SK-N-SH (cell line): Measurements from ENCODE around the gene TFIP11. TPM values are rescaled to one million over a fixed set of nuclear protein-coding genes. Genes with fewer than 3 reads are reported as not detected.

Source experiments
- CTCF ChIA-PET: fragments of 300-600, 350-600 bp; formaldehyde crosslinking; extraction: SDS; loops from one replicate; lab custom pipeline; 2021; lab: Yijun Ruan, JAX
- POLR2A ChIA-PET: fragments of 350-600 bp; sonication (Branson Sonifier 250); formaldehyde crosslinking; extraction: SDS; loops from one replicate; lab custom pipeline; 2020; ENCODE audit warnings: antibody characterized with exemption, inconsistent platforms; lab: Yijun Ruan, JAX
- DNase-seq: peaks from one replicate; pipeline ENCODE4 v3.0.0; 2012
- H2AFZ ChIP-seq: fragments of 200-600 bp; sonication (generic); 2 replicates; pipeline ENCODE4 v1.8.1; 2016; ENCODE audit warnings: antibody characterized with exemption, mild to moderate bottlenecking, low read depth
- H3F3A ChIP-seq: fragments of 200-600 bp; sonication (generic); replicated peaks from 2 replicates; pipeline ENCODE3; 2016; ENCODE audit warnings: antibody characterized with exemption, mild to moderate bottlenecking; ENCODE audit not compliant: insufficient read depth
- H3K27ac ChIP-seq, 2 experiments: fragments of 200-500 bp in 1 of 2; fragments of 200-600 bp in 1 of 2; sonication (Bioruptor generic) in 1 of 2; sonication (generic), shearing (Covaris generic) in 1 of 2; 2 replicates each; pipeline versions ENCODE4 v1.5.1 to v1.6.1; 2014 to 2016; ENCODE audit warnings: low read depth in 2 of 2, inconsistent platforms in 1 of 2, low read length in 1 of 2, mild to moderate bottlenecking in 1 of 2, mixed read lengths in 1 of 2
- H3K27me3 ChIP-seq: fragments of 200-600 bp; sonication (generic), shearing (Covaris generic); 2 replicates; pipeline ENCODE4 v1.6.1; 2016; ENCODE audit warnings: mixed run types; ENCODE audit not compliant: insufficient read depth
- H3K36me3 ChIP-seq, 2 experiments: fragments of 200-500 bp in 1 of 2; fragments of 200-600 bp in 1 of 2; sonication (Bioruptor generic) in 1 of 2; sonication (generic) in 1 of 2; replicated peaks in 1 of 2; 2 replicates each; pipeline versions ENCODE3 to v1.5.1; 2014 to 2016; ENCODE audit warnings: low read length in 1 of 2, mild to moderate bottlenecking in 1 of 2; ENCODE audit not compliant: insufficient read depth in 2 of 2, control insufficient read depth in 1 of 2
- H3K4me1 ChIP-seq, 2 experiments: fragments of 200-500 bp in 1 of 2; fragments of 200-600 bp in 1 of 2; sonication (Bioruptor generic) in 1 of 2; sonication (generic), shearing (Covaris generic) in 1 of 2; 2 replicates each; pipeline versions ENCODE4 v1.5.1 to v1.6.1; 2014 to 2016; ENCODE audit warnings: low read depth in 1 of 2, low read length in 1 of 2, mixed run types in 1 of 2; ENCODE audit not compliant: insufficient read depth in 2 of 2, control insufficient read depth in 1 of 2
- H3K4me2 ChIP-seq: fragments of 200-600 bp; sonication (generic), shearing (Covaris generic); 2 replicates; pipeline ENCODE4 v1.6.1; 2017; ENCODE audit warnings: mixed run types
- H3K4me3 ChIP-seq, 2 experiments: fragments of 200-500 bp in 1 of 2; fragments of 200-600 bp in 1 of 2; sonication (Bioruptor generic) in 1 of 2; sonication (generic), shearing (Covaris generic) in 1 of 2; 2 replicates each; pipeline versions ENCODE4 v1.5.1 to v1.8.1; 2014 to 2016; ENCODE audit warnings: low read depth in 2 of 2, inconsistent platforms in 1 of 2, low read length in 1 of 2, mild to moderate bottlenecking in 1 of 2, mixed read lengths in 1 of 2, moderate library complexity in 1 of 2
- H3K79me2 ChIP-seq: fragments of 200-600 bp; sonication (generic); 2 replicates; pipeline ENCODE4 v1.8.1; 2017; ENCODE audit warnings: mild to moderate bottlenecking; ENCODE audit not compliant: insufficient read depth
- H3K9ac ChIP-seq: fragments of 200-600 bp; sonication (generic); 2 replicates; pipeline ENCODE4 v1.6.1; 2017; ENCODE audit warnings: mixed run types
- H3K9me2 ChIP-seq: fragments of 200-600 bp; sonication (generic); 2 replicates; pipeline ENCODE4 v1.6.1; 2017; ENCODE audit warnings: mixed run types
- H3K9me3 ChIP-seq: fragments of 200-600 bp; sonication (generic); 2 replicates; pipeline ENCODE4 v1.6.1; 2017; ENCODE audit warnings: mixed run types, mild to moderate bottlenecking, moderate library complexity
- H4K20me1 ChIP-seq: fragments of 200-600 bp; sonication (generic); 2 replicates; pipeline ENCODE4 v1.6.1; 2017; ENCODE audit warnings: mild to moderate bottlenecking, mixed run types; ENCODE audit not compliant: insufficient read depth
- FOSL2 ChIP-seq: IDR thresholded peaks from 2 replicates; pipeline ENCODE4 v1.4.0; 2012; ENCODE audit warnings: low read depth, mild to moderate bottlenecking, moderate library complexity, borderline replicate concordance
- GATA2 ChIP-seq: sonication (generic); formaldehyde crosslinking; IDR thresholded peaks from 2 replicates; pipeline ENCODE4 v1.5.0; 2020; ENCODE audit warnings: mild to moderate bottlenecking, missing genetic modification reagents
- JUND ChIP-seq: IDR thresholded peaks from 2 replicates; pipeline ENCODE4 v1.4.0; 2012
- RFX5 ChIP-seq: IDR thresholded peaks from 2 replicates; pipeline ENCODE4 v1.6.1; 2012; ENCODE audit warnings: mild to moderate bottlenecking, improper control_type of control experiment, low read length
- SIN3A ChIP-seq: IDR thresholded peaks from 2 replicates; pipeline ENCODE4 v1.6.1; 2012; ENCODE audit warnings: low read depth, mild to moderate bottlenecking, low read length, moderate library complexity, borderline replicate concordance
- TCF12 ChIP-seq: IDR thresholded peaks from 2 replicates; pipeline ENCODE4 v1.4.0; 2012
- ZBTB33 ChIP-seq: IDR thresholded peaks from 2 replicates; pipeline ENCODE4 v1.4.0; 2012; ENCODE audit warnings: low read depth, borderline replicate concordance
- WGBS: methylation state at CpG from one replicate; pipeline ENCODE4 v1.1.6; 2017; ENCODE audit warnings: low lambda C conversion rate; 5-methylcytosine and 5-hydroxymethylcytosine counted together
- polyA plus RNA-seq, 3 experiments: library from polyadenylated mRNA; depleted of rRNA; stranded (reverse); fragments of >200 nt; gene quantifications; 2 replicates each; pipeline ENCODE4 v1.2.3, GENCODE V29; 2012
- TF ChIP-seq, protein P1 (sequence below): fragments of 150-350 bp; IDR thresholded peaks from 2 replicates; pipeline ENCODE4 v1.6.1; 2016; ENCODE audit warnings: mild to moderate bottlenecking, low read depth, low read length
- TF ChIP-seq, protein P2 (sequence below): IDR thresholded peaks from 2 replicates; pipeline ENCODE4; 2012

TFIP11 gene
- polyA plus RNA-seq, 1 of the 3 experiments (the other 2 are of a cell fraction), result 32.8 TPM

GRCh38 chr22:26474682-26475081 lies 37.6 kb downstream of the TFIP11 start (continued):
- no peak for TF ChIP-seq ZBTB33
- no peak for TF ChIP-seq SIN3A
- TF ChIP-seq RFX5, result no peak

- WGBS, result 0% methylated on average over 1 of the region's 5 CpGs
- no peaks in the 10 kb centered on the region for H3K27me3 ChIP-seq
- ChIA-PET CTCF (interaction anchor here (1.0 to 1.6 kb wide), 2 partner anchors 10 to 104 kb away, joined by 5 read pairs; no protein-coding TSS in a partner anchor), POLR2A (interaction anchor here (0.6 kb wide), 1 partner anchor 9 kb away, joined by 3 read pairs; no protein-coding TSS in a partner anchor)
- no peak overlapping the region for H3K4me3 ChIP-seq
- H3K9me3 ChIP-seq, result no peaks in the 10 kb centered on the region
- peaks cover 43 to 78% of the 10 kb centered on the region in 2 experiments for H3K36me3 ChIP-seq
- H4K20me1 ChIP-seq, result no peaks in the 10 kb centered on the region
- no peak overlapping the region; the same call in 1 of the 2 replicates for H3K9ac ChIP-seq
- H2AFZ ChIP-seq, result no peak overlapping the region
- H3K4me1 ChIP-seq, result peaks cover 0 to 7% of the 10 kb centered on the region in 2 experiments; a peak in 1 of 4 replicates
- peaks cover 9% of the 10 kb centered on the region for H3F3A ChIP-seq
- no peak for DNase-seq
- H3K79me2 ChIP-seq, result no peaks in the 10 kb centered on the region
- H3K9me2 ChIP-seq, result no peaks in the 10 kb centered on the region
- peak overlapping the region; percentile 3; the same call in 1 of the 2 replicates for H3K4me2 ChIP-seq
- H3K27ac ChIP-seq, result peak overlapping the region in 1 of 2 experiments; percentile 61; a peak in 2 of 4 replicates
- TF ChIP-seq, protein P1, sequence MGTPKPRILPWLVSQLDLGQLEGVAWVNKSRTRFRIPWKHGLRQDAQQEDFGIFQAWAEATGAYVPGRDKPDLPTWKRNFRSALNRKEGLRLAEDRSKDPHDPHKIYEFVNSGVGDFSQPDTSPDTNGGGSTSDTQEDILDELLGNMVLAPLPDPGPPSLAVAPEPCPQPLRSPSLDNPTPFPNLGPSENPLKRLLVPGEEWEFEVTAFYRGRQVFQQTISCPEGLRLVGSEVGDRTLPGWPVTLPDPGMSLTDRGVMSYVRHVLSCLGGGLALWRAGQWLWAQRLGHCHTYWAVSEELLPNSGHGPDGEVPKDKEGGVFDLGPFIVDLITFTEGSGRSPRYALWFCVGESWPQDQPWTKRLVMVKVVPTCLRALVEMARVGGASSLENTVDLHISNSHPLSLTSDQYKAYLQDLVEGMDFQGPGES, result no peak
- TF ChIP-seq JUND (peak; percentile 77), ZBTB33 (no peak), TCF12 (peak; percentile 57), FOSL2 (peak; percentile 84), GATA2 (CRISPR knock-in tag) (no peak)
- TF ChIP-seq, protein P2, sequence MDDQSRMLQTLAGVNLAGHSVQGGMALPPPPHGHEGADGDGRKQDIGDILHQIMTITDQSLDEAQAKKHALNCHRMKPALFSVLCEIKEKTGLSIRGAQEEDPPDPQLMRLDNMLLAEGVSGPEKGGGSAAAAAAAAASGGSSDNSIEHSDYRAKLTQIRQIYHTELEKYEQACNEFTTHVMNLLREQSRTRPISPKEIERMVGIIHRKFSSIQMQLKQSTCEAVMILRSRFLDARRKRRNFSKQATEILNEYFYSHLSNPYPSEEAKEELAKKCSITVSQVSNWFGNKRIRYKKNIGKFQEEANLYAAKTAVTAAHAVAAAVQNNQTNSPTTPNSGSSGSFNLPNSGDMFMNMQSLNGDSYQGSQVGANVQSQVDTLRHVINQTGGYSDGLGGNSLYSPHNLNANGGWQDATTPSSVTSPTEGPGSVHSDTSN, result peak; percentile 59
- TF ChIP-seq, all 33 proteins: peak for 4
These were observed 40.8 kb downstream of the TFIP11 start for GRCh38 chr22:26471522-26471921.
